HG02610 (cell line): Measurements from ENCODE around the gene ADAMTS2.

Experiments
- ATAC-seq: cut with Tn5 transposase; IDR thresholded peaks from one replicate; pipeline ENCODE4 v1.9.1; 2021; ENCODE audit warnings: mild to moderate bottlenecking, moderate library complexity; ENCODE audit not compliant: unreplicated experiment

ADAMTS2 gene

DNA sequence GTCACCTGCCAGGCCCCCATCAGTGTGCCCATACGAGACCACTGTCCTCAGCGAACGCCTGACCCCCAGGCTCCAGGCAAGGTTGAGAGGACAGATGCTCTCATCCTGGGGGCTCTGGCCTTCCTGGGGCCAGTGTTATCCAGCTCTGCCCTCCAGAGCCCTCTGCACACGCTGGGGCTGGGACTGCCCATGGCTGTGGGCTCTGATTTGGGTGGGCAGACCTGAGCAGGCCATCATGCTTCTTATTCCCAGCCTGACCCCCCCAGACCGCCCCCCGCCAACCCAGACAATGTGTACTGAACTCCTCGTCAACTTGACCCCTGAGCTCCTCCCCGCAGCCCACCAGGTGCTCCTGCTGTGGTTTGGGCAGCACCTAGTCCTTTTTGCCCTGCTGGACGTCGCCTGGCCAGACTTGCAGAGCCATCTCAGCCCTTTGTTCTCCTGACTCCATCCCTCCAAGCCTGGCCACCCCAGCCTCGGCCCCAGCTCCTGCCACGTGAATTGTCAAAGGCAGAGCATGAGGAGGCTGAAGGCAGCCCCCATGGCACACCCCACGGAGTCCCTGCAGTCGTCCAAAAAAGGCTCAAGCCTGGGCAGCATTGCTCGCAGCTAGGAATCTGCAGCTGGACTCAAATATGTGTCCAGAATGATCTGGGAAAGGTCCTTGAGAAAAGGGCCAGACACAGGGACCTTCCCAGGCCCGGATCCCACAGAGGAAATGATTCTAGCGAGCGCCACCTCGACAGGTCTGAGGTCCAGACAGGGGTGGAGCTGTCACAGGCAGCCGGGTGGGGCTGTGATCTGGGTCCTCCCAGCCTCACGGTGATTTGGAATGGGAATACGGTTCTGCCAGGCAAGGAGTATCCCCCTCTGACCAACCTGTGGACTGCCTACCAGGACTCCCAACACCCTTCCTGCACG lies 87.0 kb downstream of the ADAMTS2 start:
- no peak for ATAC-seq

DNA sequence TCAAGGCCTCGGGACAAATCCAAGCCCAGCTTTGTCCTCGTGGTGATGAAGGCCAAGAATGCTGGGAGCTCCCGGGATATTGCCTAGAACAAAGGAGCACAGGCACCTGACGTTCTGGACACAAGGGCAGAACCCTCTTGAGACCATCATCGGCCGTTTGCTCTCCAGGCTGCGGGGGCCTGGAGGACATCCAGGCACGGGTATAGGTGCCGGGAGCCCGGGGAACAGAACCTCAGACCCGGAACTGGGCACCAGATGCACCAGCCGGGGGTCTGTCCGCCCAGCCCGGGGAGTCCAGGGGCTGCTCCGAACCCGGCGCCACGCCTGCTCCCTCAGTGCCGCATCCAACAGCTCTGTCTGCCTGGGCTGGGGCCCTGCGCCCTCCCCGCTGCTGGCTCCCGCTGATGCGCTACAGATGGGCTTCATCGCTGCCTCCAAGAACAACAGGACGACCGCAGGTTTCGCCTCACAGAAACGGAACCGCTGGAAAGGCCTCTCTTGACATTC lies 88.0 kb downstream of the ADAMTS2 start:
- no peak for ATAC-seq

DNA sequence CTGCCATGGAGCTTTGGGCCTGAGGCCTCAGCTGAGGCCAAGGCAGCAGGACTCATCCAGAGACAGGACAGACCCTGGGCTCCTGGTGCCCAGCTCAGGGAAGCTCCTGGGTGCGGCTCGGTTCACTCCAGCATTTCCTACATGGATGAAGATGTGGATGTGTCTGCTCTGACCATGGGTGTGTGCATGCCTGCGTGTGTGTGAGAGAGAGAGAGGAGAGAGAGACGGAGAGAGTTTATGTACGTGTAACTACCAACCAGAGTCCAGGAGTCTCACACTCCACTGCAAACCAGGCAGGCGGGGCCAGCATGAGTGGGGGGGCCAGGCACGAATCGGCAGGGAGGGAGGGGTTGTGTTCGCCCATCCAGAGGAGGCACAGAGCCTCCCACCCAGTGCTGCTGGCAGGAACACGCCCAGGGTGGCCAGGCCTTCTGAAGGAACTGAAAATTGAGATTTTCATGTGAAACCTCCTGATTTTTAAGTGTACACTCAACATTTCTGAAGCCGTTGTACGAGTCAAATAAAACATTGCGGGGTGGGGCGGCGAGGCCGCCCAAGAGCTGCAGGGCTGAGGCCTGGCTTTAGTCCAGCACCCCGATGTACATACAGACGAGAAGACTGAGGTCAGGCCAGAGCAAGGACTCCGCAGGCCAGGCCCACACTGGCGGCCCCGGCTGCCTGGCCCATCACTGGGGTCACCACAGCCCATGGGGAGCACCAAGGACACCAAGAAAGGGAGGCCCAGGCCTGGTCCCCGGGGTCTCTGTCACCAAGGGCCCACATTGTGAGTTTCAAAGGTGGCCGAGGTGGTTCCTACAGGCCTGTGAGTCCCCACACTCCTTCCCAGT lies 88.7 kb downstream of the ADAMTS2 start:
- ATAC-seq: no peak

DNA sequence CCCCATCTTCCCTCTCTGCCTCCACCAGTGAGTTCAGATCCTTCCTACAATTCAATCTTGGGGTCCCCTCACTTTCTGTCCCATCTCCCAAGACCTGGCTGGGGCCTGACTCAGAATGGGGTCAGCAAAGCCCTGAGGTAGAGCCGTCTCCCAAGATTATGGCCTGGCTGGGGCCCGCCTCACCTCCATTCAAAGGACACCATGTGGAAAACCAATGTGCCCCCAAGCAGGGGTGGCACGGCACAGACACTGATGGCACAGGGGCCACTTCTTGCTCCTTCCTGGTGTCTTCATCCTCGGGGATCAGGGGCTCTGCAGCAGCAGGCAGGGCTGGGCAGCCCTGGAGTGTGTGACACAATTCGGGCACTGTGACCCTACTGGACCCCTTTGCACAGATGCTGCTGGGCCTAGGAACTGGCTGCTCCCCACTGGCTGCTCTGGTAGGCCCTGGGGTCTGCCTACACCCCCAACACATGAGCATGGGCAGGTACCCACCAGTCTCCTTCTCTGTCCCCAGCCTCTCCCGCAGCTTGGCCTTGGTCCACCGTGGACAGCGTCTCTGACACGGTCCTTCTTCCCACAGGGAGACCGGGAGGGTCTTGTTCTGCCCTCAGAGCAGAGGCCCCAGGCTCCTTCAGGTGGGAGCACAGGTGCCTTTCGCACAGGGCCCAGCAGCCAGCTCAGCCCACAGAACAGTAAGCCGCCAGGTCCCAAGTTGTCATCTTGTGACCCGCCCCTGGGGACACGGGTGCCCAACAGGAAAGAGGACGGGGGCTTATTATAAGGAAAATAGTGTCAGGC lies 89.5 kb downstream of the ADAMTS2 start:
- ATAC-seq: no peak

DNA sequence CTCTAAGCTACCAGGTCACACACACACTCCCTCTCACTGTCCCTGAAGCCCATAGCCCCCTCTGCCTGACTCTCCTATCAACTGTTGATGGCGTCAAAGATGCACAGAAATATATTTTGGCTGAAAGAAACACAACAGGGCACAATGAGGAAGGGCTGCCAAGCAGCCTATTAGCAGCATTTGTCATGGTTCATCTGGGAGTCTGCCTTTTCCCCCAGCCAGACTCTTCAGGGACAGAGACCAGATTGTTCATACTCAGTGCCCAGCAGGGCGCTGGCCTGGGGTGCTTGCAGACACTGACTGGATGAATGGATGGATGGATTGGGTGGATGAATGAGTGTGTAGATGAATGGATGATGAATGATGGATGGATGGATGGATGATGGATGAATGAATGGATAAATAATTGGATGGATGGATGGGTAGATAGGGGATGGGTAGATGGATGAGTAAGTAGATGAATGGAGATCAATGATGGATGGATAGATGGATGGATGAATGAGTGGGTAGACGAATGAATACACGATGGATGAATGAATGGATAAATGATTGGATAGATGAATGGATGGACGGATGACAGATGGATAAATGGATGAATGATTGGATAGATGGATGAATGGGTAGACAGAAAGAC lies 90.5 kb downstream of the ADAMTS2 start:
- no peak for ATAC-seq

DNA sequence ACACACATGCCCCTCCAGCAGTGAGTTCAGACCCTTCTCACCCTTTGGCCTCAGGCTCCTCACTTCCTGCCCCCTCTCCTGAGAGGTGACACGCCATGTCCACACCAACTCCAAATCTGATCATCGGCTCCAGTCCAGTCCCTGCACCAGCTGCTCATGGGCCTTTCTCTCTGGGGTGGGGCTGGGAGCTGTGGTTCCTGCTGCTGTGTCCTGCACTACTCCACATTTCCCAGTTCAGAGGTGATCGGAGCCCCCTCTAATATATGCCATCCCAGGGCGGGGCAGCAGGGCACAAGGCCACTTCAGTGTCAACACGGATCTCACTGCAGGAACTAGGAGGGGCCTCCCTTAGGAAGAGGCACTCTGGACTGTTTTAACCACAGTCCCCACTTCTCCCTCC lies 91.5 kb downstream of the ADAMTS2 start:
- no peak for ATAC-seq

DNA sequence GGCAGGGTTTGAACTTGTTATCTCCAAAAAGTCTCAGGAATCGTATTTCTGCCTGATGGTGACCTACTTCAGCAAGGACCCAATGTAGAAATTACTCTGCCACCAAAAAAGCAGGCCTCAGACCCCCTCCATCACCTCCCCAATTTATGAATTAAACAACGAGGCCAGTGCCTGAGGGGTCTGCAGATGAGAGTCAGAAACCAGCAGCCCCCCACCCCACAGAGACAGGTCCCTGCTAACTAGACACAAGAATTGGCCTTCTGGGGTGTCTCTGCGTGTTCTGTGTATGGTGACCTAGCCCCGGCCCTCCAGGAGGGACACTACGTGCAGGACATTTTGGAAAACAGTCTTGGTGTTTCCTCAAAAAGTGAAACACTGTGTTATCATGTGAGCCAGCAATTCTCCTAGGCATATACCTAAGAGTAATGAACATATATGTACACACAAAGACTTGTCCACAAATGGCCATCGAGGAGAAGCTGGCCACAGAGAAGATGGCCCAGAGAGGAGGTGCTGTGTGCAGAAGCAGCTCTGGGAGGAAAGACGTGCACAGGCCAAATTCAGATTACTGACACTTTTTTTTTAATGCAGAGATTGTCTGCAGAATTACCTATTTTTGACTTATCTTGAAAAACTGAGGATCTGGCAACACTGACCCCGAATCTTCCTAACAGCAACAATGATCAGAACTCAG lies 93.8 kb downstream of the ADAMTS2 start:
- ATAC-seq: no peak

DNA sequence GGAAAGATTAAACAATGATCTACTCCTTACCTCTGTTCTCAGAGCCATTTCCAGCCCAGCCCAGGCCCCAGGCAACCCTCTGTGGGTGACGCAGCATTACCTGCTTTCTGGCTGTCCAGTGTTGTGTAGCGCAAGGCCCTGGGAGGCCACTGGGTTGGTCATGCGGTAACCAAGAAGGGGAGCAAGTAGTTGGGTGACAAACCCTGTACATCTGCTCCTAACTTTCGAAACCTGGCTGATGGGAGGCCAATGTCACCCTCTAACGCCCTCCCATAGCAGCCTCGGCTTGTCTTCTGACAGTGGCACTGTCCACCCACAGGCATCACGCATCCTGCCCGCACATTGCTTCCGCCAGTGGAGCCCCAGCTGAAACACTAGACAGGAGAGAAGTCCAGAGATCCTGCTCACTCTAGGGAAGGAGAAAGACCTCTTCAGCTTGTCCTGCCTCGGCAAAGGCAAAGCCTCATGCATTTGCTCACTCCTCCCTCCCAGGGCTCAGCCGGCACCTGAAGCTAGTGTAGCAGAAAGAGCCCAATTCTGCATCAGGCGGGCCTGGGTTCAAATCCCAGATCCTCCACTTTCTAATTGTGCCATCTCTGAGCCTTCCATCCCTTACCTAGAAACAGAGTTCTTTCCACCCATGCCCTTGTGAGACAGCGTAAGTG lies 94.6 kb downstream of the ADAMTS2 start:
- ATAC-seq: no peak

DNA sequence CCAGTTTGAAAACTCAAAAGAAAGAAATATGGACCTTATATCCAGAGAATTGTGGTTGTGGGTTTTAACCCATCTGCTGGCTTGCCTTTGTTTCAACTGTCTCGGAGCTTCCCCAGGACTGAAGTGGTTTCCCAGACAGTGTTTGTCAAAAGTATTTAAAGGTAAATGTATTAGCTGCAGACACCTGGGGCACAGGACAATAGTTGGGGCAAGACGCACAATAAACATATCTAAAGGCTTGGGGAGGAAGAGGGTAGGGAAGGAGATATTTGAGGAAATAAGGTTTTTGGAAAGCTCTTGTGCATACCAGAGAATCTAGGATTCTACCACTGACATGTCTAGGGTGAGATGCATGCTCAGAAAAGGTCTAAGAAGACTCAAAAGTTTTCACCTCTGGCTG lies 99.0 kb downstream of the ADAMTS2 start:
- no peak for ATAC-seq

DNA sequence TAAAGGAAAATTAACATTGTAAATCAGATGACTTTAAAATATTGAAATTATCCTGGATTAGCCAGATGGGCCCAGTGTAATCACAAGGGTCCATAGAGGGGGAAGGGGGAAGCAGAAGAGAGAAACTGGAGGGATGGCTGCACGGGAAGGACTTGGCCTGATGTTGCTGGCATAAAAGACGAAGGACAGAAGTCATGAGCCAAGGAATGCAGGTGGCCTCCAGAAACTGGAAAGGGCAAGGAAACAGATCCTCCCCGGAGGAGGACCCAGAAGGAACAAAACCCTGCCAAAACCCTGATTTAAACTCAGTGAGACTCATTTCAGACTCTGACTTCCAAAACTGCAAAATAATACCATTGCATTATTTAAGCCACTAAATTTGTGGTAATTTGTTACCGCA lies 100.2 kb downstream of the ADAMTS2 start:
- ATAC-seq: no peak

DNA sequence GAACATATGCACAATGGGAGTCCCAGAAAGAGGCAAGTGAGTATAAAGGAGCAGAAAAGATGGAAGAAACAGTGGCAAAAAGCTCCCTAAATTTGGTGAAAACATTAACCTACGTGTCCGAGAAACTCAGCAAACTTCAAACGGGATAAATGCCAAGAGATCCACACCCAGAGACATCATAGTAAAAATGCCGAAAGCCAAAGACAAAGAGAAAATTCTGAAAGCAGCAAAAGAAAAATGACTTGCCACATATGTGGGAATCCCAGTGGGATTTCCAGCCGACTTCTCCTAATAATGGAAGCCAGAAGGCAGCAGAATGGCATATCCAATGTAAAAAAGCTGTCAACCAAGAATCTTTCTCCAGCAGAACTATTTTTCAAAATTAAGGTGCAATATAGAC lies 101.2 kb downstream of the ADAMTS2 start:
- no peak for ATAC-seq

DNA sequence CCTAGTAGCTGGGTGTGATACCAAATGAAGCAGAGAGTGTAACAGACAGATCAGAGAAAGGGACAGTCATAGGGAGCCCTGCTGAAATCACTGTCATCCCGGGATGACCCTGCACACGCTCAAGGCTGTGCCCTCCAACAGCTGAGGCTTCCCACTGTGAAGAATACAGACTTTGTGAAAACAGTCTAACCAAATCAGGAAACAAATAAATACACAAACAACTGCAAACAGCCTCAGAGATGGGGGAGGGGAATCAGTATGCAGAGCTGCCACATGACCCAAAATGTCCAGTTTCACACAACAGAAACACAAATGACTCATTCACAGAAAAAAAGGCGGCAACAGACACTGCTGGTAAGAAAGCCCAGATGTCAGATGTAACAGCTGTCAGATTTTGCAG lies 101.9 kb downstream of the ADAMTS2 start:
- no peak for ATAC-seq

DNA sequence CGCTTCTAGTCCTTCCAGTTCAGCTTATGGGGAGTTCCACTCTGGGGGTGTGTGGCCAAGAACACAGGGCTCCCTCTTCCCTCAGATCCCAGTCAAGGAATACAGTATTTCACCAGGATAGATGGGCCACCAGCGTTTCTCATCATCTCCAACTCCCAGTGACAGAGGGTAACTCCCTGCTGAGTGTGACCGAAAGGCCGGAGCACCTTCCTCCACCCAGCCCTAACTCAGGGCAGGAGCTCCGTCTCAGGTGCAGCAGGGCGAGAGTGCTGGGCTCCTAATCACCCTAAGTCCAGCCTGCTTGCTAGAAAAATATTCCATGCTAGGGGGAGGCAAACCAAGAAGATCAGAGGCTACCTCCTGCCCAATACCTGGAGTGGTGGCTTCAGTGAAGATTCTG lies 102.6 kb downstream of the ADAMTS2 start:
- ATAC-seq: no peak

DNA sequence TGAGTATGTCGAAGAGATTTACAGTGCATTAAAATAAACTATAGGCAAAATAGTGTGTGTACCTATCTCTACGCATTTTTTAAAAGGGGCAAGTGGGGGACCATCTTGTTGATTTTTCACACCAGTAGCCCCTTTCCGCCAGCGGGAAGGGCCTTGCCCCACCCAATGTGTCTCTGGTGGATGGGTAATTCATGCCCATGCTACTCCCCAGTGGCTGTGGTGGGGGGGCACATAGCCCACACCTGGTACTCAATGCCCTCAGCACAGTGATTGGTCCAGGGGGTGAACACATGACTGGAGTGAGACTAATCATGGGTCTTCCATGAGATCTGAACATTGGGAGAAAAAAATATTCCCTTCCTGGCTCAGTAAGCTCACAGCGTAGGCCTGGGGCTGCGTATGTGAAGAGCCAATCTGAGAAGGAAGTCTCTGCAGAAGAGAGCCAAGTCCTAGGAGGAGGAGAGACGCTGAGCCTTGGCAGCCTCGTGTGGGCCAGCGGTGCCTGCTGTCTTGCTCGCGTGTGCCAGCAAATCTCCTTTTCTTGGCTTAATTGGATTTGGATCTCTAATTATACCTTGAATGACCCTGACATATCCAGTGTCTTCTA lies 103.4 kb downstream of the ADAMTS2 start:
- no peak for ATAC-seq

DNA sequence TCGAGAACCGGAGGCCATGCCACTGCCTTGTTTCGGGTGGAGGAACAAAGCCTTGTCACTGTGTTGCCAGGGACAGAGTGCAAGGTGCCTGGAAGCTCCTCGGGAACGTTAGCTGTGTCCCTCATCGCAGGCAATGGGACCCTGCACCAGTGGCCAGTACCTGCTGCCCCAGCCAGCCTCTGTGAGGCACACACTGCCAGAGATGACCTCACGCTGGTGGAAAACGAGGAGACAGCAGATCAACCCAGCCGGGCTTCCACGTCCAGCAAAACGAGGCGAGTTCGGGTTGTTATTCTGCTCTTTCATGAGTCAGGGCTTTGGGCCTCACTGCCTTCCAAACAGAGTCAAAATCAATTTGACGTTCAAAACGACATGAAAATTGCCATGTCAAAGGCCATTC lies 104.1 kb downstream of the ADAMTS2 start:
- ATAC-seq: no peak

DNA sequence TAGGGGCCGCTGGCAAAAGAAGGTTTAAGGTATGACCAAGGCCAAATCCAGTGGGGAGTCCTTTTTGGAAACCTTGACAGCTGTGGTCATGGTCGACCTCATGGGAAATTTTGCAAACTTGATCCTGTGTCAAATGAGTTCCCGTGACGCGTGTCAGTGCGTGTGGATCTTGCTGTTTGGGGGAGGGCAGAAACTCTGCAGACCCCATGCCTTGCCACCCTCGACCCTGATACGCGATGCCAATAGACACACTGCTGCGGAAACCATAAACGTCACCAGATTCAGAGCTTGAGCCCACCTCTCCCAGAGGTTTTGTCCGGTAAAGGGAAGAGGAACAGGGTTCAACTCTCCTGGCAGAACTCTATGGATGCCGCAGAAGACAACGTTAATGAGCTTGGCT lies 104.7 kb downstream of the ADAMTS2 start:
- no peak for ATAC-seq

DNA sequence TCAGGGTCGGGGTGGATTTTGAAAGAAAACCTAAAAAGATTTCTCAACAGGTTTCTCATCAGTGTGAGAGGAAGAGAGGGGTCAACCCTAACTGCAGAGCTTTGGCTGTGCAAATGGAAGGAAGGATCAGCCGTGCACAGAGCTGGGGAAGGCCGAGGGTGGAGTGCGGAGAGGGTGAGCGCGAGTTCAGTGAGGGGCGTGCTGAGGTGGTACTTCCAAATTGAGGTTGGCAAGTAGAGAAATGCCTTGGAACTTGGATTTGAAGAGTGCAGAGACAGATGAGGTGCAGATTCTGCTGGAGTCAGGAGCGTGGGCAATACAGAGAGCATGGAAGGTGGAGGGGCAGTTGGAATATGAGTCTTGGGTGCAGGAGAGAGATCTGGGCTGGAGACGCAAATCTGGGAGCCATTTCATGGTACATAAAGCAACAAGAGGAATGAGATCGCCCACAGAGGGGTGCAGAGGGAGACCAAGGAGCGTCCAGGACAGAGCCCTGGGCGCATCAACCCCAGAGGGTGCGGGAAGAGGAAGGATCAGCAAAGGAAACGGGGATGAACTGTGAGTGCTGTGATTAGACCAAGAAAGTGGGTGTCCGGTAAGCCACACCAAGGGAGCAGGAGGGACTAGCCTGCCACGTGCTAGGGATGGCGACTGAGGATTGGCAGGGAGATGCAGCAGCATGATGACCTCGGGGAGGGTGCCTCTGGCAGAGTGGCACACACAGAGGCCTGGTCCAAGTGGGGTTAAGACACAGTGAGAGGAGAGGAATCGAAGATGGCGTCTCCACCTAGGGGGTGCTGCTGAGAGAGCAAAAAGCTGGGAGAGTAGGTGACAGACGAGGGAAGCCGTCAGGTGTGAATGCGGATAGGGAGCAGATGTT lies 105.8 kb downstream of the ADAMTS2 start:
- ATAC-seq: no peak

DNA sequence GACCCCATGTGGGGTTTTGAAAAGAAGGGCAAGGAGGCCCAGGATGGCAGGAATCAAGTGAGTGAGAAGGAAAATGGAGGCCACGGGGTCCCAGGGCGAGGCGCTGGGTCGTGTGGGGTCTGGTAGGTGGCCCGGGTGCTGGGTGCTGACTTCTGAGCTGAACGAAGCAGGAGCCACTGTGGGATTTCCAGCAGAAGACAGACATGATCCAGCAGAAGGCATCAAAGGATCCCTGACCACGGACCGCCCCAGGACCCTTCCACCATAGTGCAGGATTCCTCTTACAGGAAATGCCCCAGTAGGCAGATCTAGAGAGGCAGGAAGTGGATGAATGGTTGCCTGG lies 106.7 kb downstream of the ADAMTS2 start:
- ATAC-seq: no peak
